K562 (cell line): ENCODE results near the gene CDC37. TPM values are rescaled to one million over a fixed set of nuclear protein-coding genes. Genes with fewer than 3 reads are reported as not detected.

Experiments used
- ARHGAP35 ChIP-seq: fragments of 450-650 bp; IDR thresholded peaks from 2 replicates; pipeline ENCODE4 v1.6.1; 2018; ENCODE audit not compliant: partially characterized antibody
- HDAC8 ChIP-seq: fragments of 450-650 bp; IDR thresholded peaks from 2 replicates; pipeline ENCODE4 v1.6.1; 2016; ENCODE audit warnings: mild to moderate bottlenecking, missing genetic modification characterization, moderate library complexity, missing compliant biosample characterization
- MEF2A ChIP-seq: IDR thresholded peaks from 2 replicates; pipeline ENCODE4 v1.6.1; 2011; ENCODE audit warnings: low read depth, mild to moderate bottlenecking, low read length, moderate library complexity; ENCODE audit not compliant: control insufficient read depth
- RUNX1 ChIP-seq: sonication (generic); IDR thresholded peaks from 2 replicates; pipeline ENCODE4 v1.6.1; 2016; ENCODE audit warnings: antibody characterized with exemption, low read depth
- SMARCA4 ChIP-seq: fragments of 450-650 bp; IDR thresholded peaks from 2 replicates; pipeline ENCODE4 v1.6.1; 2016
- WHSC1 ChIP-seq: IDR thresholded peaks from one replicate; pipeline ENCODE4 v1.6.1; 2012; ENCODE audit warnings: low read length, control low read depth, inconsistent platforms
- ZNF184 ChIP-seq: sonication (generic); formaldehyde crosslinking; IDR thresholded peaks from 2 replicates; pipeline ENCODE4 v1.5.0; 2020; ENCODE audit warnings: missing genetic modification reagents
- ZNF384 ChIP-seq: IDR thresholded peaks from 2 replicates; pipeline ENCODE4 v1.6.1; 2012; ENCODE audit warnings: low read depth, low read length, improper control_type of control experiment
- polyA plus RNA-seq, 8 experiments: library from polyadenylated mRNA; depleted of rRNA in 4 of 8; stranded (reverse) in 5 of 8; unstranded in 3 of 8; fragments of >200 nt; fragmentation: Nextera tagmentation in 2 of 8; fragmentation: Illumina TruSeq in 1 of 8; extraction: Ambion mirVana in 2 of 8; extraction: Trizol in 1 of 8; gene quantifications; 2 replicates each; pipeline versions ENCODE4 v1.2.1 to v1.2.3, GENCODE V29; 2011 to 2014; ENCODE audit warnings: inconsistent platforms in 1 of 8, missing spikeins in 1 of 8
- total RNA-seq, 7 experiments: library from RNA; depleted of rRNA in 6 of 7; stranded (reverse); fragments of >200 nt in 6 of 7; fragmentation: Illumina TruSeq in 2 of 7; extraction: Trizol in 2 of 7; gene quantifications; 2 replicates each; pipeline versions ENCODE4 v1.2.1 to v1.2.3, GENCODE V29; 2011 to 2021; ENCODE audit warnings: low replicate concordance in 1 of 7
- TF ChIP-seq, protein P1 (sequence below): fragments of 250-450 bp; sonication (Bioruptor Pico); IDR thresholded peaks from 2 replicates; pipeline ENCODE4 v1.4.0; 2020
- TF ChIP-seq, protein P2 (sequence below): fragments of 450-650 bp; IDR thresholded peaks from 2 replicates; pipeline ENCODE4 v1.6.1; 2016; ENCODE audit warnings: low read depth, mild to moderate bottlenecking, moderate library complexity
- TF ChIP-seq, protein P3 (sequence below), 2 experiments: IDR thresholded peaks in 1 of 2; conservative IDR thresholded peaks in 1 of 2; 2 replicates each; pipeline ENCODE4 v1.6.1; 2016; ENCODE audit warnings: low read depth in 2 of 2, mild to moderate bottlenecking in 1 of 2, missing compliant biosample characterization in 1 of 2, missing genetic modification characterization in 1 of 2, moderate library complexity in 1 of 2
- TF ChIP-seq, protein P4 (sequence below): fragments of 250-450 bp; sonication (Bioruptor Pico); IDR thresholded peaks from 2 replicates; pipeline ENCODE4 v1.8.0; 2022; ENCODE audit warnings: inconsistent platforms
- TF ChIP-seq, protein P5 (sequence below): sonication (generic); formaldehyde crosslinking; IDR thresholded peaks from 2 replicates; pipeline ENCODE4 v1.8.1; 2022; ENCODE audit warnings: missing genetic modification reagents

CDC37 gene
- total and polyA plus RNA-seq, 9 of the 15 experiments (the other 6 are each of a cell fraction or from before 2014, with no cell fraction given) = 6.6 to 538 (median 227) TPM

DNA sequence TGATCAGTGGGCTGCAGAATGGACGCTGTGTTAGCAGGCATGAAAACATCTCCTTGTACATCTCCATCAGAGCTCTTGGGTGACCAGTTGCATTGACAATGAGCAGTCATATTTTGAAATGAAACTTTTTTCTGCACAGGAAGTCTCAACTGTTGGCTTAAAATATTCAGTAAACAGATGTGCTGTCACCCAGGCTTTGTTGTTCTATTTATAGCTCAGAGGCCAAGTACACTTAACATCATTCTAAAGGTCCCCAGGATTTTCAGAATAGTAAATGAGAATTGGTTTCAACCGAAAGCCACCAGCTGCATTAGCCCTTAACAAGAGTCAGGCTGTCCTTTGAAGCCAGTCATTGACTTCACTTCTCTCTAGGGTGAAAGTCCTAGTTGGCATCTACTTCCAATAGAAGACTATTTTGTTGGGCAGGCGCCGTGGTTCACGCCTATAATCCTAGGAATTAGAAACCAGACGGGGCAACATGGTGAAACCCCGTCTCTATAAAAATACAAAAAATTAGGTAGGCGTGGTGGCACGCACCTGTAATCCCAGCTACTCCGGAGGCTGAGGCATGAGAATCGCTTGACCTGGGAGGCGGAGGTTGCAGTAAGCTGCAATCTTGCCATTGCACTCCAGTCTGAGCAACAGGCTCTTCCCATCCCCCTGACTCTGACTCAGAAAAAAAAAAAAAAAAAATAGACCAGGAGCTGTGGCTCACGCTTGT is 9.1 kb upstream of the CDC37 start (continued):
- TF ChIP-seq, protein P1, sequence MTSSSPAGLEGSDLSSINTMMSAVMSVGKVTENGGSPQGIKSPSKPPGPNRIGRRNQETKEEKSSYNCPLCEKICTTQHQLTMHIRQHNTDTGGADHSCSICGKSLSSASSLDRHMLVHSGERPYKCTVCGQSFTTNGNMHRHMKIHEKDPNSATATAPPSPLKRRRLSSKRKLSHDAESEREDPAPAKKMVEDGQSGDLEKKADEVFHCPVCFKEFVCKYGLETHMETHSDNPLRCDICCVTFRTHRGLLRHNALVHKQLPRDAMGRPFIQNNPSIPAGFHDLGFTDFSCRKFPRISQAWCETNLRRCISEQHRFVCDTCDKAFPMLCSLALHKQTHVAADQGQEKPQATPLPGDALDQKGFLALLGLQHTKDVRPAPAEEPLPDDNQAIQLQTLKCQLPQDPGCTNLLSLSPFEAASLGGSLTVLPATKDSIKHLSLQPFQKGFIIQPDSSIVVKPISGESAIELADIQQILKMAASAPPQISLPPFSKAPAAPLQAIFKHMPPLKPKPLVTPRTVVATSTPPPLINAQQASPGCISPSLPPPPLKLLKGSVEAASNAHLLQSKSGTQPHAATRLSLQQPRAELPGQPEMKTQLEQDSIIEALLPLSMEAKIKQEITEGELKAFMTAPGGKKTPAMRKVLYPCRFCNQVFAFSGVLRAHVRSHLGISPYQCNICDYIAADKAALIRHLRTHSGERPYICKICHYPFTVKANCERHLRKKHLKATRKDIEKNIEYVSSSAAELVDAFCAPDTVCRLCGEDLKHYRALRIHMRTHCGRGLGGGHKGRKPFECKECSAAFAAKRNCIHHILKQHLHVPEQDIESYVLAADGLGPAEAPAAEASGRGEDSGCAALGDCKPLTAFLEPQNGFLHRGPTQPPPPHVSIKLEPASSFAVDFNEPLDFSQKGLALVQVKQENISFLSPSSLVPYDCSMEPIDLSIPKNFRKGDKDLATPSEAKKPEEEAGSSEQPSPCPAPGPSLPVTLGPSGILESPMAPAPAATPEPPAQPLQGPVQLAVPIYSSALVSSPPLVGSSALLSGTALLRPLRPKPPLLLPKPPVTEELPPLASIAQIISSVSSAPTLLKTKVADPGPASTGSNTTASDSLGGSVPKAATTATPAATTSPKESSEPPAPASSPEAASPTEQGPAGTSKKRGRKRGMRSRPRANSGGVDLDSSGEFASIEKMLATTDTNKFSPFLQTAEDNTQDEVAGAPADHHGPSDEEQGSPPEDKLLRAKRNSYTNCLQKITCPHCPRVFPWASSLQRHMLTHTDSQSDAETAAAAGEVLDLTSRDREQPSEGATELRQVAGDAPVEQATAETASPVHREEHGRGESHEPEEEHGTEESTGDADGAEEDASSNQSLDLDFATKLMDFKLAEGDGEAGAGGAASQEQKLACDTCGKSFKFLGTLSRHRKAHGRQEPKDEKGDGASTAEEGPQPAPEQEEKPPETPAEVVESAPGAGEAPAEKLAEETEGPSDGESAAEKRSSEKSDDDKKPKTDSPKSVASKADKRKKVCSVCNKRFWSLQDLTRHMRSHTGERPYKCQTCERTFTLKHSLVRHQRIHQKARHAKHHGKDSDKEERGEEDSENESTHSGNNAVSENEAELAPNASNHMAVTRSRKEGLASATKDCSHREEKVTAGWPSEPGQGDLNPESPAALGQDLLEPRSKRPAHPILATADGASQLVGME (CRISPR knock-in tag) = no peak
- TF ChIP-seq ARHGAP35 (no peak), SMARCA4 (no peak), WHSC1 (no peak), MEF2A (peak; percentile 91), ZNF384 (peak; percentile 25; the same call in 1 of the 2 replicates), HDAC8 (tag) (no peak), RUNX1 (no peak), ZNF184 (CRISPR knock-in tag) (no peak)
- TF ChIP-seq, protein P2, sequence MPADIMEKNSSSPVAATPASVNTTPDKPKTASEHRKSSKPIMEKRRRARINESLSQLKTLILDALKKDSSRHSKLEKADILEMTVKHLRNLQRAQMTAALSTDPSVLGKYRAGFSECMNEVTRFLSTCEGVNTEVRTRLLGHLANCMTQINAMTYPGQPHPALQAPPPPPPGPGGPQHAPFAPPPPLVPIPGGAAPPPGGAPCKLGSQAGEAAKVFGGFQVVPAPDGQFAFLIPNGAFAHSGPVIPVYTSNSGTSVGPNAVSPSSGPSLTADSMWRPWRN = no peak
- TF ChIP-seq, protein P3, sequence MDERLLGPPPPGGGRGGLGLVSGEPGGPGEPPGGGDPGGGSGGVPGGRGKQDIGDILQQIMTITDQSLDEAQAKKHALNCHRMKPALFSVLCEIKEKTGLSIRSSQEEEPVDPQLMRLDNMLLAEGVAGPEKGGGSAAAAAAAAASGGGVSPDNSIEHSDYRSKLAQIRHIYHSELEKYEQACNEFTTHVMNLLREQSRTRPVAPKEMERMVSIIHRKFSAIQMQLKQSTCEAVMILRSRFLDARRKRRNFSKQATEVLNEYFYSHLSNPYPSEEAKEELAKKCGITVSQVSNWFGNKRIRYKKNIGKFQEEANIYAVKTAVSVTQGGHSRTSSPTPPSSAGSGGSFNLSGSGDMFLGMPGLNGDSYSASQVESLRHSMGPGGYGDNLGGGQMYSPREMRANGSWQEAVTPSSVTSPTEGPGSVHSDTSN (CRISPR knock-in tag; IDR thresholded peaks at IDR 0.05; ENCODE audit: low read depth) = no peak
- TF ChIP-seq, protein P3 (tag; conservative IDR thresholded peaks at IDR 0.05; ENCODE audit: low read depth) = no peak
- TF ChIP-seq, protein P4, sequence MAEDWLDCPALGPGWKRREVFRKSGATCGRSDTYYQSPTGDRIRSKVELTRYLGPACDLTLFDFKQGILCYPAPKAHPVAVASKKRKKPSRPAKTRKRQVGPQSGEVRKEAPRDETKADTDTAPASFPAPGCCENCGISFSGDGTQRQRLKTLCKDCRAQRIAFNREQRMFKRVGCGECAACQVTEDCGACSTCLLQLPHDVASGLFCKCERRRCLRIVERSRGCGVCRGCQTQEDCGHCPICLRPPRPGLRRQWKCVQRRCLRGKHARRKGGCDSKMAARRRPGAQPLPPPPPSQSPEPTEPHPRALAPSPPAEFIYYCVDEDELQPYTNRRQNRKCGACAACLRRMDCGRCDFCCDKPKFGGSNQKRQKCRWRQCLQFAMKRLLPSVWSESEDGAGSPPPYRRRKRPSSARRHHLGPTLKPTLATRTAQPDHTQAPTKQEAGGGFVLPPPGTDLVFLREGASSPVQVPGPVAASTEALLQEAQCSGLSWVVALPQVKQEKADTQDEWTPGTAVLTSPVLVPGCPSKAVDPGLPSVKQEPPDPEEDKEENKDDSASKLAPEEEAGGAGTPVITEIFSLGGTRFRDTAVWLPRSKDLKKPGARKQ (CRISPR knock-in tag) = no peak
- TF ChIP-seq, protein P5, sequence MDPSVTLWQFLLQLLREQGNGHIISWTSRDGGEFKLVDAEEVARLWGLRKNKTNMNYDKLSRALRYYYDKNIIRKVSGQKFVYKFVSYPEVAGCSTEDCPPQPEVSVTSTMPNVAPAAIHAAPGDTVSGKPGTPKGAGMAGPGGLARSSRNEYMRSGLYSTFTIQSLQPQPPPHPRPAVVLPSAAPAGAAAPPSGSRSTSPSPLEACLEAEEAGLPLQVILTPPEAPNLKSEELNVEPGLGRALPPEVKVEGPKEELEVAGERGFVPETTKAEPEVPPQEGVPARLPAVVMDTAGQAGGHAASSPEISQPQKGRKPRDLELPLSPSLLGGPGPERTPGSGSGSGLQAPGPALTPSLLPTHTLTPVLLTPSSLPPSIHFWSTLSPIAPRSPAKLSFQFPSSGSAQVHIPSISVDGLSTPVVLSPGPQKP (CRISPR knock-in tag) = no peak
- TF ChIP-seq, all 486 proteins: peak for 5
